H9 (cell line): ENCODE results near the gene GIT2. TPM values are rescaled to one million over a fixed set of nuclear protein-coding genes. Genes with fewer than 3 reads are reported as not detected.

Source experiments
- DNase-seq: peaks from one replicate; pipeline ENCODE4 v3.0.0-alpha.2; 2017
- H2AFZ ChIP-seq: one replicate; pipeline ENCODE4 v1.6.1; 2013; ENCODE audit warnings: mild to moderate bottlenecking, low read length, control low read depth, moderate library complexity
- H2AK5ac ChIP-seq: 2 replicates; pipeline ENCODE4 v1.6.1; 2013; ENCODE audit warnings: low read length, control low read depth, mixed read lengths; ENCODE audit not compliant: insufficient read length
- H2BK120ac ChIP-seq: one replicate; pipeline ENCODE4 v1.6.1; 2013; ENCODE audit warnings: low read depth, mild to moderate bottlenecking, low read length, control low read depth, inconsistent platforms; ENCODE audit not compliant: poor library complexity, severe bottlenecking
- H2BK12ac ChIP-seq: 2 replicates; pipeline ENCODE4 v1.6.1; 2013; ENCODE audit warnings: low read length, control low read depth, mixed read lengths, low read depth; ENCODE audit not compliant: insufficient read length
- H2BK15ac ChIP-seq: 2 replicates; pipeline ENCODE4 v1.6.1; 2013; ENCODE audit warnings: low read depth, low read length, control low read depth
- H2BK20ac ChIP-seq: one replicate; pipeline ENCODE4 v1.6.1; 2013; ENCODE audit warnings: low read depth, mild to moderate bottlenecking, low read length, control low read depth, inconsistent platforms; ENCODE audit not compliant: poor library complexity, severe bottlenecking
- H2BK5ac ChIP-seq: 2 replicates; pipeline ENCODE4 v1.6.1; 2013; ENCODE audit warnings: low read length, control low read depth, mixed read lengths; ENCODE audit not compliant: insufficient read length
- H3K14ac ChIP-seq: 2 replicates; pipeline ENCODE4 v1.6.1; 2013; ENCODE audit warnings: low read length, control low read depth; ENCODE audit not compliant: insufficient read depth
- H3K18ac ChIP-seq: 2 replicates; pipeline ENCODE4 v1.6.1; 2013; ENCODE audit warnings: low read depth, mild to moderate bottlenecking, mixed read lengths, low read length, control low read depth; ENCODE audit not compliant: insufficient read length
- H3K23ac ChIP-seq: 2 replicates; pipeline ENCODE4 v1.6.1; 2013; ENCODE audit warnings: low read length, control low read depth, mixed read lengths, low read depth; ENCODE audit not compliant: insufficient read length
- H3K23me2 ChIP-seq: 2 replicates; pipeline ENCODE4 v1.6.1; 2013; ENCODE audit warnings: low read depth, mild to moderate bottlenecking, mixed read lengths, low read length, control low read depth; ENCODE audit not compliant: insufficient read length, poor library complexity, severe bottlenecking
- H3K27ac ChIP-seq: 2 replicates; pipeline ENCODE4 v1.5.1; 2013; ENCODE audit warnings: low read length, control low read depth, mixed read lengths, low read depth; ENCODE audit not compliant: insufficient read length
- H3K27me3 ChIP-seq: 2 replicates; pipeline ENCODE4 v1.6.1; 2013; ENCODE audit warnings: low read length, control low read depth, inconsistent platforms; ENCODE audit not compliant: insufficient read depth
- H3K4ac ChIP-seq: 2 replicates; pipeline ENCODE4 v1.6.1; 2013; ENCODE audit warnings: low read depth, mild to moderate bottlenecking, control low read depth, inconsistent platforms, low read length, moderate library complexity
- H3K4me1 ChIP-seq: 2 replicates; pipeline ENCODE4 v1.6.1; 2013; ENCODE audit warnings: low read length, control low read depth, inconsistent platforms; ENCODE audit not compliant: insufficient read depth
- H3K4me2 ChIP-seq: 2 replicates; pipeline ENCODE4 v1.6.1; 2013; ENCODE audit warnings: low read length, control low read depth, mixed read lengths; ENCODE audit not compliant: insufficient read length, insufficient read depth
- H3K56ac ChIP-seq: 2 replicates; pipeline ENCODE4 v1.6.1; 2013; ENCODE audit warnings: low read depth, mild to moderate bottlenecking, mixed read lengths, low read length, control low read depth; ENCODE audit not compliant: insufficient read length
- H3K79me1 ChIP-seq: 2 replicates; pipeline ENCODE4 v1.6.1; 2013; ENCODE audit warnings: low read depth, mild to moderate bottlenecking, moderate library complexity, low read length, control low read depth, inconsistent platforms; ENCODE audit not compliant: insufficient read depth, poor library complexity, severe bottlenecking
- H3K79me2 ChIP-seq: 2 replicates; pipeline ENCODE4 v1.6.1; 2013; ENCODE audit warnings: low read length, control low read depth, inconsistent platforms; ENCODE audit not compliant: insufficient read depth
- H3K9ac ChIP-seq: 2 replicates; pipeline ENCODE4 v1.6.1; 2013; ENCODE audit warnings: low read length, control low read depth, mixed read lengths; ENCODE audit not compliant: insufficient read length; ENCODE audit errors: extremely low read depth
- H3K9me3 ChIP-seq: one replicate; pipeline ENCODE4 v1.6.1; 2013; ENCODE audit warnings: low read depth, low read length, inconsistent platforms; ENCODE audit not compliant: control insufficient read depth
- H3T11ph ChIP-seq: one replicate; pipeline ENCODE4 v1.6.1; 2013; ENCODE audit warnings: mild to moderate bottlenecking, low read length, control low read depth, inconsistent platforms
- H4K20me1 ChIP-seq: one replicate; pipeline ENCODE4 v1.6.1; 2013; ENCODE audit not compliant: control insufficient read depth, insufficient read length, insufficient read depth
- H4K5ac ChIP-seq: 2 replicates; pipeline ENCODE4 v1.6.1; 2013; ENCODE audit warnings: low read depth, mild to moderate bottlenecking, mixed read lengths, low read length, control low read depth; ENCODE audit not compliant: insufficient read length
- H4K8ac ChIP-seq: replicated peaks from 2 replicates; pipeline ENCODE4 v1.6.1; 2013; ENCODE audit warnings: low read length, control low read depth, mixed read lengths, low read depth; ENCODE audit not compliant: insufficient read length
- H4K91ac ChIP-seq: 2 replicates; pipeline ENCODE4 v1.6.1; 2013; ENCODE audit warnings: low read depth, mild to moderate bottlenecking, moderate library complexity, mixed read lengths, low read length, control low read depth; ENCODE audit not compliant: insufficient read length
- H3K27ac Mint-ChIP-seq, 3 experiments: 2 replicates in 2 of 3; 3 replicates in 1 of 3; pipeline ENCODE4 v1.8.0; 2020 to 2021; ENCODE audit warnings: mixed read lengths in 3 of 3, mild to moderate bottlenecking in 1 of 3, moderate library complexity in 1 of 3
- H3K27me3 Mint-ChIP-seq: 2 replicates; pipeline ENCODE4 v1.8.0; 2021; ENCODE audit warnings: low read depth, mild to moderate bottlenecking, moderate library complexity, mixed read lengths
- H3K36me3 Mint-ChIP-seq, 3 experiments: 2 replicates in 2 of 3; 3 replicates in 1 of 3; pipeline ENCODE4 v1.8.0; 2020 to 2021; ENCODE audit warnings: low read depth in 3 of 3, mixed read lengths in 3 of 3; ENCODE audit not compliant: insufficient read depth in 1 of 3
- H3K4me1 Mint-ChIP-seq, 2 experiments: 2 replicates each; pipeline ENCODE4 v1.8.0; 2020; ENCODE audit warnings: mixed read lengths in 2 of 2
- H3K4me3 Mint-ChIP-seq, 2 experiments: 2 replicates in 1 of 2; 3 replicates in 1 of 2; pipeline ENCODE4 v1.8.0; 2020 to 2021; ENCODE audit warnings: mild to moderate bottlenecking in 2 of 2, mixed read lengths in 2 of 2, moderate library complexity in 1 of 2
- H3K9me3 Mint-ChIP-seq, 2 experiments: 2 replicates in 1 of 2; 3 replicates in 1 of 2; pipeline ENCODE4 v1.8.0; 2020; ENCODE audit warnings: mild to moderate bottlenecking in 2 of 2, mixed read lengths in 2 of 2, moderate library complexity in 1 of 2
- CTCF ChIP-seq: fragments of 200-600 bp; sonication (generic); conservative IDR thresholded peaks from 3 replicates; pipeline ENCODE4 v1.8.0; 2021; ENCODE audit warnings: antibody characterized with exemption, mild to moderate bottlenecking
- WGBS: extraction: QIAGEN DNeasy Blood & Tissue Kit; methylation state at CpG from one replicate; pipeline ENCODE4 v1.1.7; 2013; ENCODE audit warnings: missing lambda C conversion rate, low lambda C conversion rate, mixed read lengths; ENCODE audit not compliant: insufficient read length; ENCODE audit errors: extremely low coverage; 5-methylcytosine and 5-hydroxymethylcytosine counted together
- total RNA-seq: library from RNA; stranded (reverse); gene quantifications from 2 replicates; pipeline ENCODE4 v1.2.1, GENCODE V29; 2021

GIT2 gene
- total RNA-seq, 1 experiment from 2014 or later: 27.0 TPM

- H3K79me2 ChIP-seq: no peaks in the 10 kb centered on the region
- Mint-ChIP-seq H3K4me3 (no peak overlapping the region), H3K27ac (no peak overlapping the region), H3K27me3 (no peaks in the 10 kb centered on the region), H3K9me3 (no peaks in the 10 kb centered on the region), H3K36me3 (peaks cover 5 to 24% (median 6%) of the 10 kb centered on the region in 3 experiments; a peak in 6 of 7 replicates), H3K4me1 (peaks cover 14 to 19% of the 10 kb centered on the region in 2 experiments)
- H3K27ac ChIP-seq: no peak overlapping the region
- WGBS: no CpG with 5 or more reads among the region's 2 CpGs
- no peak overlapping the region for H3K9ac ChIP-seq
- no peak overlapping the region for H3K18ac ChIP-seq
- no peaks in the 10 kb centered on the region for H3K27me3 ChIP-seq
- H4K5ac ChIP-seq: no peak overlapping the region
- no peaks in the 10 kb centered on the region for H3K9me3 ChIP-seq
- no peak overlapping the region for H4K91ac ChIP-seq
- no peak overlapping the region for H3K4ac ChIP-seq
- TF ChIP-seq CTCF: no peak
- no peaks in the 10 kb centered on the region for H3K4me1 ChIP-seq
- H3K23ac ChIP-seq: no peak overlapping the region
- no peak overlapping the region for H3K4me2 ChIP-seq
- H3K56ac ChIP-seq: no peak overlapping the region
- H2BK120ac ChIP-seq: no peak overlapping the region
- H4K8ac ChIP-seq: no peak overlapping the region
- no peak overlapping the region for H2AFZ ChIP-seq
- H2BK15ac ChIP-seq: no peak overlapping the region
- no peaks in the 10 kb centered on the region for H3K79me1 ChIP-seq
- no peak overlapping the region for H2BK12ac ChIP-seq
- H4K20me1 ChIP-seq: no peaks in the 10 kb centered on the region
- H3T11ph ChIP-seq: no peak overlapping the region
- H2AK5ac ChIP-seq: no peak overlapping the region
- no peak overlapping the region for H2BK20ac ChIP-seq
- H3K14ac ChIP-seq: no peak overlapping the region
- H3K23me2 ChIP-seq: peaks cover 4% of the 10 kb centered on the region
- no peak overlapping the region for H2BK5ac ChIP-seq
- DNase-seq: no peak
These were observed 3.1 kb downstream of the GIT2 start for GRCh38 chr12:109993091-109993490.
